Breast epithelium (tissue), 4 donors: ENCODE results near the gene ADGRV1. TPM values are rescaled to one million over a fixed set of nuclear protein-coding genes. Genes with fewer than 3 reads are reported as not detected.
"Not testable (repeated sequence)": the region's sequence is repeated elsewhere in the genome, so short reads cannot be mapped to it uniquely, and the experiment has no call there.

ENCODE experiments used
- DNase-seq, 2 donors: peaks; one replicate each; pipeline ENCODE4 v3.0.0-alpha.2; 2019; ENCODE audit warnings: low spot score in 2 of 2
- H3K27ac ChIP-seq, 2 donors: fragments of 200-600 bp; sonication (generic) in 1 of 2; one replicate each; pipeline ENCODE4 v1.5.1; 2016 to 2019; ENCODE audit warnings: mild to moderate bottlenecking in 1 of 2
- H3K27me3 ChIP-seq, 2 donors: fragments of 200-600 bp; sonication (generic) in 1 of 2; one replicate each; pipeline versions ENCODE4 v1.5.1 to v1.6.0; 2017 to 2019; ENCODE audit warnings: control low read depth in 1 of 2, mild to moderate bottlenecking in 1 of 2
- H3K36me3 ChIP-seq: fragments of 200-600 bp; one replicate; pipeline ENCODE4 v1.5.1; 2019
- H3K4me1 ChIP-seq, 2 donors: fragments of 200-600 bp; sonication (generic); one replicate each; pipeline ENCODE4 v1.5.1; 2016 to 2019; ENCODE audit warnings: control low read depth in 1 of 2
- H3K4me3 ChIP-seq, 3 donors: fragments of 200-600 bp; sonication (generic); 1 replicate in 2 of 3; 2 replicates in 1 of 3; pipeline ENCODE4 v1.5.1; 2016 to 2019; ENCODE audit warnings: mild to moderate bottlenecking in 3 of 3, moderate library complexity in 2 of 3
- H3K9me3 ChIP-seq, 2 donors: fragments of 200-600 bp; sonication (generic) in 1 of 2; one replicate each; pipeline ENCODE4 v1.5.1; 2016 to 2019; ENCODE audit warnings: control low read depth in 1 of 2
- POLR2A ChIP-seq: fragments of 450-650 bp; IDR thresholded peaks from one replicate; pipeline ENCODE4 v1.6.1; 2016; ENCODE audit warnings: antibody characterized with exemption, mild to moderate bottlenecking, moderate library complexity
- POLR2AphosphoS5 ChIP-seq, 3 donors: sonication (generic); formaldehyde crosslinking; IDR thresholded peaks; one replicate each; pipeline ENCODE4 v1.6.1; 2017; ENCODE audit warnings: antibody characterized with exemption in 3 of 3
- intact Hi-C: fragments of 100-400 bp; cut with DNase I; formaldehyde crosslinking; loops from one replicate; pipeline ENCODE4 v1.15.1; 2023; ENCODE audit warnings: low total_unique reads
- total RNA-seq, 3 donors: library from RNA; depleted of rRNA; stranded (reverse); fragments of >200 nt; gene quantifications; one replicate each; pipeline ENCODE4 v1.1.0, GENCODE V29; 2016
- TF ChIP-seq, protein P1 (sequence below), 3 donors: fragments of 450-650 bp; IDR thresholded peaks; one replicate each; pipeline ENCODE4 v1.5.1; 2016 to 2017; ENCODE audit warnings: antibody characterized with exemption in 3 of 3, mild to moderate bottlenecking in 3 of 3, moderate library complexity in 3 of 3

ADGRV1 gene
- total RNA-seq, 3 donors from 2014 or later = 0.32 to 85.2 (median 55.3) TPM

DNA sequence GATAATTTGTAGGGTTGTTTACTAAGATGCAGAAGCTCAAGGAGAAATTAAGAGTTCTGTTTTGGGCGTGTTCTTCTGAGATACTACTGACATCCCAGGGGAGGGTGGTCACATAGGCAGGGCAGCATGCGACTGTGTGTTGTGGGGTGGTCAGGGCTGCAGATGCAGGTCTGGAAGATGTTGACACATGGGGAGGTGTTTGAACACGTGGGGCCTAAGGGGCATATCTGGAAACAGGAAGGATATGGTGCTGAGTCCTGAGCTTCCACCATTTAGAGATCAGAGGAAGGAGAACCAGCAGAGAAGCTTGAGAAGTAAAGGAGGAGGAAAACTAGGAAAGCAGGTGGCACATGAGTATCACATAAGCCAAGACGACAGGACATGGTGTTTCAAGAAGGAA lies 228.2 kb downstream of the ADGRV1 start:
- Histone ChIP-seq H3K4me3 (no peak overlapping the region), H3K36me3 (no peaks in the 10 kb centered on the region), H3K27me3 (no peaks in the 10 kb centered on the region), H3K4me1 (no peaks in the 10 kb centered on the region), H3K9me3 (no peaks in the 10 kb centered on the region), H3K27ac (no peak overlapping the region)
- TF ChIP-seq POLR2A (no peak), POLR2AphosphoS5 (IDR thresholded peaks at IDR 0.05) (no peak)
- TF ChIP-seq, protein P1, sequence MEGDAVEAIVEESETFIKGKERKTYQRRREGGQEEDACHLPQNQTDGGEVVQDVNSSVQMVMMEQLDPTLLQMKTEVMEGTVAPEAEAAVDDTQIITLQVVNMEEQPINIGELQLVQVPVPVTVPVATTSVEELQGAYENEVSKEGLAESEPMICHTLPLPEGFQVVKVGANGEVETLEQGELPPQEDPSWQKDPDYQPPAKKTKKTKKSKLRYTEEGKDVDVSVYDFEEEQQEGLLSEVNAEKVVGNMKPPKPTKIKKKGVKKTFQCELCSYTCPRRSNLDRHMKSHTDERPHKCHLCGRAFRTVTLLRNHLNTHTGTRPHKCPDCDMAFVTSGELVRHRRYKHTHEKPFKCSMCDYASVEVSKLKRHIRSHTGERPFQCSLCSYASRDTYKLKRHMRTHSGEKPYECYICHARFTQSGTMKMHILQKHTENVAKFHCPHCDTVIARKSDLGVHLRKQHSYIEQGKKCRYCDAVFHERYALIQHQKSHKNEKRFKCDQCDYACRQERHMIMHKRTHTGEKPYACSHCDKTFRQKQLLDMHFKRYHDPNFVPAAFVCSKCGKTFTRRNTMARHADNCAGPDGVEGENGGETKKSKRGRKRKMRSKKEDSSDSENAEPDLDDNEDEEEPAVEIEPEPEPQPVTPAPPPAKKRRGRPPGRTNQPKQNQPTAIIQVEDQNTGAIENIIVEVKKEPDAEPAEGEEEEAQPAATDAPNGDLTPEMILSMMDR (IDR thresholded peaks at IDR 0.05) = no peak
- intact Hi-C loops = no loop called here
- no peak for DNase-seq

GRCh38 chr5:90792725-90793124 lies 234.1 kb downstream of the ADGRV1 start:
- no peak for TF ChIP-seq POLR2A
- TF ChIP-seq, protein P1 (IDR thresholded peaks at IDR 0.05) = no peak
- TF ChIP-seq POLR2AphosphoS5 (IDR thresholded peaks at IDR 0.05) = no peak

DNA sequence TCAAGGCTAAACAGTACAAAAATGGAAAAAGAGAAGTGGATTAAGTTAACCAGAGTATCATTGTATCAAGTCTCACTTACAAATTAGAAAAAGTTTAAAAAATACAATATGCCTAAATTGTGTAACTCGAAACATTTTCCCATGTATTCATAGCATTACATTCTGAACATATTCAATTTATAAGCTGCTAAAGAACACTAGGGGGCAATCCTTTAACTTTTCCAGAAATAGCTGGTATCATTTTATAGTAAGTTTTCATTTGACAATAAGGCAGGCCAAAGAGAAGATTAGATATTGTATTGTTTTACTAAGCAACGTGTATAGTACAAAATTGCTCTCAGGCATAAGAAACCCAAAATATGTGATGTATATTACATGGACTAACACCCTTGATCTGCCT lies 234.6 kb downstream of the ADGRV1 start:
- H3K27me3 ChIP-seq = no peaks in the 10 kb centered on the region
- H3K4me1 ChIP-seq = no peaks in the 10 kb centered on the region
- H3K9me3 ChIP-seq = no peaks in the 10 kb centered on the region
- no peaks in the 10 kb centered on the region for H3K36me3 ChIP-seq
- DNase-seq = no peak
- H3K27ac ChIP-seq = no peak overlapping the region
- intact Hi-C loops = no loop called here
- TF ChIP-seq POLR2AphosphoS5 (IDR thresholded peaks at IDR 0.05) (no peak), POLR2A (no peak)
- TF ChIP-seq, protein P1 (IDR thresholded peaks at IDR 0.05) = no peak
- H3K4me3 ChIP-seq = no peak overlapping the region

More at GRCh38 chr5:90792725-90793124, 234.1 kb downstream of the ADGRV1 start:
- Histone ChIP-seq H3K9me3 (no peaks in the 10 kb centered on the region), H3K36me3 (no peaks in the 10 kb centered on the region), H3K27ac (no peak overlapping the region), H3K27me3 (no peaks in the 10 kb centered on the region), H3K4me3 (no peak overlapping the region), H3K4me1 (no peaks in the 10 kb centered on the region)
- intact Hi-C loops = no loop called here
- no peak for DNase-seq

GRCh38 chr5:90796919-90797318 lies 238.3 kb downstream of the ADGRV1 start:
- DNase-seq, H3K9me3 ChIP-seq, H3K27me3 ChIP-seq, H3K4me3 ChIP-seq, H3K4me1 ChIP-seq, H3K27ac ChIP-seq, intact Hi-C loops, H3K36me3 ChIP-seq: not testable (repeated sequence)

DNA sequence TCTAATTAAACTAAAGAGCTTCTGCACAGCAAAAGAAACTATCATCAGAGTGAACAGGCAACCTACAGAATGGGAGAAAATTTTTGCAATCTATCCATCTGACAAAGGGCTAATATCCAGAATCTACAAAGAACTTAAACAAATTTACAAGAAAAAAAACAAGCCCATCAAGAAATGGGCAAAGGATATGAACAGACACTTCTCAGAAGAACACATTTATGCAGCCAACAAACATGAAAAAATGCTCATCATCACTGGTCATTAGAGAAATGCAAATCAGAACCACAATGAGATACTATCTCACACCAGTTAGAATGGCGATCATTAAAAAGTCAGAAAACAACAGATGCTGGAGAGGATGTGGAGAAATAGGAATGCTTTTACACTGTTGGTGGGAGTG lies 241.5 kb downstream of the ADGRV1 start:
- H3K4me1 ChIP-seq, H3K9me3 ChIP-seq: not testable (repeated sequence)

DNA sequence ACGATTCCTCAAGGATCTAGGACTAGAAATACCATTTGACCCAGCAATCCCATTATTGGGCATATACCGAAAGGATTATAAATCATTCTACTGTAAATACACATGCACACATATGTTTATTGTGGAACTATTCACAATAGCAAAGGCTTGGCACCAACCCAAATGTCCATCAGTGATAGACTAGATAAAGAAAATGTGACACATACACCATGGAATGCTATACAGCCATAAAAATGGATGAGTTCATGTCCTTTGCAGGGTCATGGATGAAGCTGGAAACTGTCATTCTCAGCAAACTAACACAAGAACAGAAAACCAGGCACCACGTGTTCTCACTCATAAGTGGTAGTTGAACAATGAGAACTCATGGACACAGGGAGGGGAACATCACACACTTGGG lies 241.9 kb downstream of the ADGRV1 start:
- H3K9me3 ChIP-seq, H3K4me1 ChIP-seq, H3K4me3 ChIP-seq, DNase-seq, H3K27me3 ChIP-seq, H3K36me3 ChIP-seq, intact Hi-C loops, H3K27ac ChIP-seq: not testable (repeated sequence)

More for the DNA sequence above, 241.5 kb downstream of the ADGRV1 start:
- H3K4me3 ChIP-seq, DNase-seq, H3K36me3 ChIP-seq, H3K27ac ChIP-seq, intact Hi-C loops, H3K27me3 ChIP-seq: not testable (repeated sequence)
